Measurements from ENCODE around the gene HMCN1.
A peak's percentile ranks its signal among the peaks of the same experiment; 100 is the strongest.

HMCN1 gene

DNA sequence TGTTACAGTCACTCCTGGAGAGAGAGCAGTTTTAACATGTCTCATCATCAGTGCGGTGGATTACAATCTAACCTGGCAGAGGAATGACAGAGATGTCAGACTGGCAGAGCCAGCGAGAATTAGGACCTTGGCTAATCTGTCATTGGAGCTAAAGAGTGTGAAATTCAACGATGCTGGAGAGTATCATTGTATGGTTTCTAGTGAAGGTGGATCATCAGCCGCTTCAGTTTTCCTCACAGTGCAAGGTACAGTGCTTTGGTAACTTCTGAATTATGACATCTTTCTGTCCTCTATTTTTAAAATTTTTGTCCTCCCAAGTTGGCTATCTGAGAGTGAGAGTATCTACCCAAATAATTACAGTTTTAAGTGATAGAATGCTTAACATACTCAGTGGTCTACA lies 199.4 kb downstream of the HMCN1 start:
- no peak for DNase-seq (ENCODE audit: extremely low read depth, low read depth)
- TF ChIP-seq, protein P1, sequence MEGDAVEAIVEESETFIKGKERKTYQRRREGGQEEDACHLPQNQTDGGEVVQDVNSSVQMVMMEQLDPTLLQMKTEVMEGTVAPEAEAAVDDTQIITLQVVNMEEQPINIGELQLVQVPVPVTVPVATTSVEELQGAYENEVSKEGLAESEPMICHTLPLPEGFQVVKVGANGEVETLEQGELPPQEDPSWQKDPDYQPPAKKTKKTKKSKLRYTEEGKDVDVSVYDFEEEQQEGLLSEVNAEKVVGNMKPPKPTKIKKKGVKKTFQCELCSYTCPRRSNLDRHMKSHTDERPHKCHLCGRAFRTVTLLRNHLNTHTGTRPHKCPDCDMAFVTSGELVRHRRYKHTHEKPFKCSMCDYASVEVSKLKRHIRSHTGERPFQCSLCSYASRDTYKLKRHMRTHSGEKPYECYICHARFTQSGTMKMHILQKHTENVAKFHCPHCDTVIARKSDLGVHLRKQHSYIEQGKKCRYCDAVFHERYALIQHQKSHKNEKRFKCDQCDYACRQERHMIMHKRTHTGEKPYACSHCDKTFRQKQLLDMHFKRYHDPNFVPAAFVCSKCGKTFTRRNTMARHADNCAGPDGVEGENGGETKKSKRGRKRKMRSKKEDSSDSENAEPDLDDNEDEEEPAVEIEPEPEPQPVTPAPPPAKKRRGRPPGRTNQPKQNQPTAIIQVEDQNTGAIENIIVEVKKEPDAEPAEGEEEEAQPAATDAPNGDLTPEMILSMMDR (IDR thresholded peaks at IDR 0.05; ENCODE audit: low read depth, low read length), result no peak

DNA sequence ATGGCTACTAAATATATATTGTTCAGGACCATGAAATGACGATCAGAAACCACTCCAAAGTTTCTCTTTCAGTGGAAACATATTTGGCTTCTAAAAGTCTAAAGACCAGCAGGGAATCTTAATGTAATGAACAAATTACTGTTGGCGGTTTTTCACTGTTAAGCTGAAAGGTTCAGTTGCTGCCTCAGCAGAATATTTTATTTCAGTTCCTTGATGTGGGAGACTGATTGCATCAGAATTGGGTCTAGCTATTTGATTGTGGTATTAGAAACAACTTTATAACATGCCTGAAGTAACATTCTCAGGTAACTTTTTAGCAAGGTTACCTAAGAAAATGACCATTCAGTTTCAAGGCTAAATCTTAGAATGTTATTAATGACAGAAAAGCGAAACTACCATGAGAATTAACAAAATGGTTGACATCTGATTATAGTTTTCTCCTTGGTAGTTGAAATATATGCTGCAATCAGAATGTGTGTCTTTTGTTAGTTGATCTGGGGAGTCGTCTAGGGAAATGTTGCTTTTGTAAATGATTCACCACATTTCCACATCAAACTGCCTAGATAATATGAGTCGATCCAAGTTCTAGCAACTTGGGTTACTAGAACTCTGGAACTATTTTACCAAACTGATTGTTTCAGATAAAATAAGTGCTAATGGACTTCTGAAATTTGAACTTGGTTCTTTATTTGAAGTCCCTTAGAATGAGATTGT lies 200.4 kb downstream of the HMCN1 start:
- TF ChIP-seq, protein P1 (IDR thresholded peaks at IDR 0.05; ENCODE audit: low read depth, low read length), result no peak
- peak; percentile 54 for DNase-seq (ENCODE audit: extremely low read depth, low read depth)

DNA sequence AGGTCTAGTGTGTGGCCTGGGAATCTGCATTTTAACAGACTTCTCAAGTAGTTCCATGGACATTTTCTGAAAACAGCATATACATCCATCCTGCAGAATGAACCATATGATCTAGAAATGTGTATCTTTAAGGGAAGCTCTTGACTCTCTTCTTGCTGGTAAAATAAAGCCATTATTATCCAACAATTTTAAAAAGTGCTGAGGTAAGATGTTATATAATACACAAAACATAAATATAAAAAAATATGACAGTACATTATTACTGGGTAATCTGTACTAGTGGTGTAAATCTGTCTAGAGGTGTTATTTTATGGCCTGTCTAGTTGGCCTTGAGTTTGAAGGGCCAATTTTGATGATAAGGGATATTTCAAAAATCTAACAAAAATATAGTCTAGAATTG lies 201.2 kb downstream of the HMCN1 start:
- TF ChIP-seq, protein P1 (IDR thresholded peaks at IDR 0.05; ENCODE audit: low read depth, low read length), result no peak

DNA sequence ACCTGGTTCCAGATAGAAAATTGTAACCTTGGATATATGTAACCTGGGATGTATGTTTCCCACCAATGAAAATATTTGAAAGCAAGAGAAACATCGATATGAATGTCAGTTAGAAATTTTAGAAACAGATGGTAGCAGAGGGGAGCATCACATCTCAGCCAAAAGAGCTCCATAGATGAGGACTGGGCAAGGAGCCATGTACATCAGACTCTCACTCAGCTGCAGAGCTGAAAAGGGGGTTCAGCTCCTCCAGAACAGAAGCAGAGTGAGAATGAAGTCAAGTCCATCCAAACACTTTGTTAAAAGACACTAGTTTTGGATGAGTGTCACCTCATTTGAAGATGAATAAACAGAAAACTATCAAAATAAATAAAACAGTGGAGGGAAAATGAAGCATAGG lies 202.4 kb downstream of the HMCN1 start:
- DNase-seq (ENCODE audit: extremely low read depth, low read depth), result no peak
- TF ChIP-seq, protein P1 (IDR thresholded peaks at IDR 0.05; ENCODE audit: low read depth, low read length), result no peak

More for the DNA sequence above, 201.2 kb downstream of the HMCN1 start:
- DNase-seq (ENCODE audit: extremely low read depth, low read depth), result no peak

DNA sequence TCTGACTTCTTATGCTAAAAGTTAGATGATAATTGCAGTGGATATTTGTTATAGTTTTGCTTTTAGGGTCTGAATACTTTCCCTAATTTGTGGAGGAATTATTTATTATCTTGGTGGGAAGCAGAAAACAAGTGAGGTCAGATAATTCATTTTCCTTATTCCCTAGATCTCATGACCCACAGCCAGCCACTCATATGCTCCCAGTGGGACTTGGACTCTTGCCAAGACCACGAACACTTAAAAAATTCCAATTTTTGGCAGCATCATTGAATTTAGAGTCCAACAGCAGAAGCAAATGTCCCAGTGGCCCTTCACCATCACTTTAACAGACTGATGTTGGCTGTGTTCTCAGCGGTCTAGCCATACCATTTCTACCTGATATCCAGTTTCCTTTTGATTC lies 204.2 kb downstream of the HMCN1 start:
- TF ChIP-seq, protein P1 (IDR thresholded peaks at IDR 0.05; ENCODE audit: low read depth, low read length), result no peak
- DNase-seq (ENCODE audit: extremely low read depth, low read depth), result no peak

DNA sequence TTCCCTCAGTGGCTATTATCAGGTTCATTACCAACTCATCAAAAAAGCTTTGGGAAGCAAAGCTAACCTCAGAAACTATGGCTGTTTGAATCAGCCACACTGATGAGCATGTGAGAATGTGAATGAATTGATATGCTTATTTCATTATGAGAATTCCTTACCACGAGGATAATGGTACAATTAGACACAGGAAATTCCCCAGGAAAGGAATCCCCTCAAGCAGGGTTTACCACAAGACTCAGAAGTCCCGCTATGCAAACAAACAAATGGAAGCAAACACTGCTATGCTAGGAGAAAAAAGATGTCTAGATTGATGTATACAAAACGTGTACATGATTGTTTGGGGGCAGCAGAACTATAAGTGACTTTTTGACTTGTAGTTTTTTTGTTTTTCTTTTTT lies 205.0 kb downstream of the HMCN1 start:
- no peak for DNase-seq (ENCODE audit: extremely low read depth, low read depth)
- TF ChIP-seq, protein P1 (IDR thresholded peaks at IDR 0.05; ENCODE audit: low read depth, low read length), result no peak

DNA sequence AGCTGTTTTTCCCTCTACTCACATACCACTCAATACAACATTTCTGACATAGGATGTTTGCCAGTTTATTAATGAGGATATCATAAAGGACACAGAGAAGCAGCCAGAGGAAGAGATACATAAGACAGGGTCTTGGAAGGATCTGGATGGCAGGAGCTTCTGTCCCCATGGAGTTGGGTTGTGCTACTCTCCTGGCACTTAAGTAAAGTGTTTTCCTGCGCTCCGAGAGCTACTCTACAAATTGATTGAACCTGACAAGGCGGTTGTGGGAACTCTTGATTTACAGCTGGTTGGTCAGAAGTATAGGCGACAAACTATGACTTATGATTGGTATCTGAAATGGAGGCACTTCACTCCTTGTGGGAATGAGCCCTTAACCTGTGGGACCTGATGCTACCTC lies 208.8 kb downstream of the HMCN1 start:
- TF ChIP-seq, protein P1 (IDR thresholded peaks at IDR 0.05; ENCODE audit: low read depth, low read length), result no peak
- DNase-seq (ENCODE audit: extremely low read depth, low read depth), result no peak
